ENCODE measurements around the gene ZNF446. TPM values are rescaled to one million over a fixed set of nuclear protein-coding genes. Genes with fewer than 3 reads are reported as not detected.

ZNF446 gene
- polyA plus RNA-seq, 3 donors = 2.0 to 6.2 (median 2.2) TPM

GRCh38 chr19:58513694-58514563 is 37.8 kb downstream of the ZNF446 start:
- 10% methylated on average over 58 of the region's 66 CpGs for WGBS (ENCODE audit: insufficient coverage)
- H3K36me3 Mint-ChIP-seq = peaks cover 19 to 30% of the 10 kb centered on the region in 2 donors
- peak overlapping the region; percentile 32 to 41 for H3K27ac ChIP-seq (ENCODE audit: low read depth in 1 of 2, low read length in 2 of 2)
- no peaks in the 10 kb centered on the region for H3K9me3 ChIP-seq (replicated peaks in 1 of 2; ENCODE audit: control insufficient read depth in 1 of 2, insufficient read depth in 1 of 2, low read length in 2 of 2)
- TF ChIP-seq CTCF (IDR thresholded peaks at IDR 0.05) = peak; percentile 91
- peak overlapping the region; percentile 46 for H2AFZ ChIP-seq (ENCODE audit: insufficient read depth, low read depth, low read length, poor library complexity, severe bottlenecking)
- peaks cover 29% of the 10 kb centered on the region for H3K4me1 Mint-ChIP-seq
- H3K9me3 Mint-ChIP-seq = peaks cover 0 to 7% (median 1%) of the 10 kb centered on the region in 7 donors
- H3K4me1 ChIP-seq (ENCODE audit: control insufficient read depth in 1 of 2, insufficient read depth in 2 of 2, low read length in 2 of 2) = peaks cover 21 to 27% of the 10 kb centered on the region in 2 donors
- peaks cover 41% of the 10 kb centered on the region for H3K79me2 ChIP-seq (ENCODE audit: insufficient read depth, low read length)
- peak overlapping the region; percentile 4 for H3K9ac ChIP-seq (ENCODE audit: insufficient read depth, low read length, poor library complexity, severe bottlenecking)
- peaks cover 0 to 2% (median 0%) of the 10 kb centered on the region in 3 donors for H3K27me3 Mint-ChIP-seq (ENCODE audit: low read depth in 3 of 3)
- intact Hi-C loops (cut with micrococcal nuclease) = no loop called here
- DNase-seq = peak; percentile 87 to 90 (median 89)
- H3K4me3 ChIP-seq (replicated peaks in 1 of 3; ENCODE audit: low read depth in 2 of 3, low read length in 3 of 3) = peak overlapping the region in 1 of 3 experiments; percentile 56
- peak overlapping the region in 4 of 7 donors; percentile 15 to 70 (median 57) for H3K27ac Mint-ChIP-seq
- peak overlapping the region; percentile 71 to 80 for H3K4me3 Mint-ChIP-seq
- H4K20me1 ChIP-seq (ENCODE audit: insufficient read depth, low read length) = peaks cover 40% of the 10 kb centered on the region
- H3K27me3 ChIP-seq (ENCODE audit: control insufficient read depth in 2 of 2, insufficient read depth in 2 of 2, low read length in 2 of 2) = no peaks in the 10 kb centered on the region
- H3K36me3 ChIP-seq (replicated peaks in 1 of 2; ENCODE audit: control insufficient read depth in 1 of 2, insufficient read depth in 2 of 2, low read length in 2 of 2) = peaks cover 17 to 20% of the 10 kb centered on the region in 2 donors
- H3K4me2 ChIP-seq (replicated peaks; ENCODE audit: extremely low read depth, low read length, poor library complexity, severe bottlenecking) = peak overlapping the region; percentile 60

GRCh38 chr19:58514564-58515022 is 38.4 kb downstream of the ZNF446 start:
- H3K4me3 Mint-ChIP-seq = peak overlapping the region; percentile 71 to 80
- Histone ChIP-seq H3K27ac (ENCODE audit: low read depth in 1 of 2, low read length in 2 of 2) (peak overlapping the region in 1 of 2 donors; percentile 41), H3K36me3 (replicated peaks in 1 of 2; ENCODE audit: control insufficient read depth in 1 of 2, insufficient read depth in 2 of 2, low read length in 2 of 2) (peaks cover 17 to 20% of the 10 kb centered on the region in 2 donors), H3K4me3 (replicated peaks in 1 of 3; ENCODE audit: low read depth in 2 of 3, low read length in 3 of 3) (peak overlapping the region in 1 of 3 experiments; percentile 56), H3K9ac (ENCODE audit: insufficient read depth, low read length, poor library complexity, severe bottlenecking) (no peak overlapping the region), H3K4me1 (ENCODE audit: control insufficient read depth in 1 of 2, insufficient read depth in 2 of 2, low read length in 2 of 2) (peaks cover 23 to 33% of the 10 kb centered on the region in 2 donors), H3K9me3 (replicated peaks in 1 of 2; ENCODE audit: control insufficient read depth in 1 of 2, insufficient read depth in 1 of 2, low read length in 2 of 2) (no peaks in the 10 kb centered on the region), H3K79me2 (ENCODE audit: insufficient read depth, low read length) (peaks cover 44% of the 10 kb centered on the region), H3K4me2 (replicated peaks; ENCODE audit: extremely low read depth, low read length, poor library complexity, severe bottlenecking) (peak overlapping the region; percentile 60), H3K27me3 (ENCODE audit: control insufficient read depth in 2 of 2, insufficient read depth in 2 of 2, low read length in 2 of 2) (no peaks in the 10 kb centered on the region), H4K20me1 (ENCODE audit: insufficient read depth, low read length) (peaks cover 40% of the 10 kb centered on the region), H2AFZ (ENCODE audit: insufficient read depth, low read depth, low read length, poor library complexity, severe bottlenecking) (no peak overlapping the region)
- WGBS (ENCODE audit: insufficient coverage) = 66% methylated on average over 2 of the region's 3 CpGs
- no peak for DNase-seq
- H3K36me3 Mint-ChIP-seq = peaks cover 19 to 30% of the 10 kb centered on the region in 2 donors
- intact Hi-C loops (cut with micrococcal nuclease) = no loop called here
- TF ChIP-seq CTCF (IDR thresholded peaks at IDR 0.05) = no peak
- H3K27ac Mint-ChIP-seq = peak overlapping the region in 4 of 7 donors; percentile 15 to 70 (median 62)
- peaks cover 0 to 4% (median 0%) of the 10 kb centered on the region in 7 donors for H3K9me3 Mint-ChIP-seq
- peaks cover 32% of the 10 kb centered on the region for H3K4me1 Mint-ChIP-seq
- H3K27me3 Mint-ChIP-seq (ENCODE audit: low read depth in 3 of 3) = peaks cover 0 to 2% (median 0%) of the 10 kb centered on the region in 3 donors

Data from CD14-positive monocyte (primary cell).